Cardiac fibroblast (primary cell): ENCODE measurements around the gene STMND1.
"Not testable (repeated sequence)": the region's sequence is repeated elsewhere in the genome, so short reads cannot be mapped to it uniquely, and the experiment has no call there.

Source experiments
- DNase-seq, 2 donors: peaks; one replicate each; pipeline versions ENCODE4 v3.0.0 to v3.0.0-alpha.2; 2010; ENCODE audit warnings: low read depth in 2 of 2
- H3K4me3 ChIP-seq, 2 donors: replicated peaks in 1 of 2; 1 replicate in 1 of 2; 2 replicates in 1 of 2; pipeline ENCODE4 v1.5.1; 2011; ENCODE audit warnings: low read depth in 2 of 2, low read length in 2 of 2, mild to moderate bottlenecking in 2 of 2, moderate library complexity in 1 of 2
- CTCF ChIP-seq: IDR thresholded peaks from one replicate; pipeline ENCODE4 v1.5.1; 2011; ENCODE audit warnings: low read depth, mild to moderate bottlenecking, low read length, inconsistent platforms

The STMND1 gene

DNA sequence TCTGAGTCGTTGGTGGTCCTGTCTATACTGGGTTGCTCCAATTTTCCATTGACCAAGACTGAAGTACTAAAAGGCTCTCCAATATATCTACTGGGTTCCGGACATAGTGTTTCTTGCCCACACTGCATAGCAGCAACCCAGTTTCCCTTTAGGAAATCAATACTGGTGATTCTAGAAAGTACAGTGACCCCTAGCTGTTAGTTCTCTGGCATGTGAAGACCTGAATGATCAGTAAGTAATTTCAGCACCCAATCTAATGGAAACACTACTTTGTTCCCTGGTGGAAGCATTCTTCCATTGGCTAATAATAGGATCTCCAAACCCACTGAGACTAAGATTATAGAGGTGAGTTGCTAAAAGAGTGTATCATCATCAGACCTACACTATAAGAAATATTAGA, 40.8 kb upstream of the STMND1 start:
- DNase-seq, result no peak
- TF ChIP-seq CTCF, result no peak
- no peak overlapping the region for H3K4me3 ChIP-seq

GRCh38 chr6:17062871-17063440, 38.9 kb upstream of the STMND1 start:
- no peak for TF ChIP-seq CTCF
- DNase-seq, result no peak
- no peak overlapping the region for H3K4me3 ChIP-seq

GRCh38 chr6:17064975-17065374, 36.9 kb upstream of the STMND1 start:
- peak in 1 of 2 donors; percentile 4 for DNase-seq
- no peak overlapping the region for H3K4me3 ChIP-seq
- TF ChIP-seq CTCF, result no peak

DNA sequence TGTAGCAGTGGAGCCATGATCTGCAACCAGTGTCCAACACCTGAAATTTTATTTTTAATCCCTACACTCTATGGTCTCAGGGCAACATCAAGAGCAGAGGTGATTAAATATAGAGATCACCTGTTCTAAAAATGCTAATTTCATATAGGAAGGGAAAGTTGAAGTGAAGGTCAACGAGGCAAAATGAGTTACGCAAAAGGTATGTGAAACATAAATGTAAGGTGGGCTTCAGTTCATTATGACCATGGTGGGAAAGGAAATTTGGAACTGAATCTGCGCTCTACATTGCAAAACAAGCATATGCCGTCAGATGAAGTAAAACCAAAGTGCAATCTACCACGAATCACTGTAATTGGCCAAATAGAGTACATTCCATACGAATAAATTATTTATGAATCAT, 35.2 kb upstream of the STMND1 start:
- no peak overlapping the region for H3K4me3 ChIP-seq
- peak in 1 of 2 donors; percentile 17 for DNase-seq
- TF ChIP-seq CTCF, result no peak

- not testable (repeated sequence) for DNase-seq, H3K4me3 ChIP-seq
These were observed 32.9 kb upstream of the STMND1 start for GRCh38 chr6:17068972-17069371.

- DNase-seq, H3K4me3 ChIP-seq: not testable (repeated sequence)
These were observed 31.4 kb upstream of the STMND1 start for GRCh38 chr6:17070400-17070799.

GRCh38 chr6:17073596-17073995, 28.3 kb upstream of the STMND1 start:
- not testable (repeated sequence) for DNase-seq

DNA sequence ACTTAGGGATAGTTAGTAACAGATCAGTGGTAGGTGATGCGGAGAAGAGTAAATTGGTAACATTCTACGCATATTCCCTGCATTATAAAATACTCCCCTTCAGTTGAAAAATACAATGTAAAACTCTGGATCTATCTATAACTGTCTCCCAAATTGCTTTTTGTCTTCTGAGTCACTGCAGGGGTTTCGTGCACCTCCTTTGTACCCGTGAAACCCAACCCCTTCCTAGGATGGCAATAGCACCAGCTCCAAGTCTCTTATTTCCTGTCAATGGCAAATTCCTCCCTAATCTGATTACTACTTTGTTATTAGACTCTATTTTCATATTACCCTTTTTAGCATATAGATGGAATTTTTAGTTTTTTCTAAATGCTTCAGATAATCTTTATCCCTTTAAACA, 20.6 kb upstream of the STMND1 start:
- no peak for DNase-seq
- H3K4me3 ChIP-seq, result no peak overlapping the region
- no peak for TF ChIP-seq CTCF

More at GRCh38 chr6:17073596-17073995, 28.3 kb upstream of the STMND1 start:
- not testable (repeated sequence) for H3K4me3 ChIP-seq
